Hepatic stellate cell (primary cell): ENCODE results near the gene SPIC.

ENCODE experiments used
- DNase-seq: peaks from one replicate; pipeline ENCODE4 v3.0.0; 2011; ENCODE audit warnings: low spot score

The SPIC gene

DNA sequence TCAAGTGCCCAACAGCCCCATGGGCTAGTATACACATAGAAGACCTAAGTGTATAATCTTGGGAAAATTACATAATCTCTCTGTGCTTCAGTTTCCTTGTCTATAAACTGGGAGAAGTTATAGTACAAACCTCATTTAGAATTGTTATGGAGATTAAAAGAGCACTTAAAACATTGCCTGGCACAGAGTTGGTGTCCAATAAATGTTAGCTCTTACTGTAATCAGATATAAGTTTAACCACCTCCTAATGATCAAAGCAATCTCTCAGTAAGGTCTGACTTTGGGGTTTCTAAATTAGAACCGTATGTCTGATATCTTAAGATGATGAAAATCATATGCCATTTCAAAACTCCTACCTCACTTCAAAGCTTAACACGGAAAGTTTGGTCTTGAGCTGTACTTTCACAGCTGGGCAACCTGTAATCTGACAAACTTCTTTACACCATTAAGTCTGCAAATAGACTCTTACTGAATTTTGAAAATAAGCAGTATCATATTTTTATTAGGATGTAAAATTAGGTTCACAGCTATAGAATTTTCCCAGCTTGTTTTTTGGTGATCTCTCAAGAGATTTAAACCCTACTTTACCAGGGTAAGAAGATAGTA, 61.0 kb downstream of the SPIC start:
- no peak for DNase-seq
